Uterus (tissue), 4 donors: ENCODE data around the gene PLA1A. TPM values are rescaled to one million over a fixed set of nuclear protein-coding genes. Genes with fewer than 3 reads are reported as not detected.
"Not testable (repeated sequence)": the region's sequence is repeated elsewhere in the genome, so short reads cannot be mapped to it uniquely, and the experiment has no call there.

Source experiments
- DNase-seq, 2 donors: peaks; one replicate each; pipeline ENCODE4 v3.0.0-alpha.2; 2019 to 2020
- H3K27ac ChIP-seq, 2 donors: fragments of 200-600 bp; sonication (generic); 1 replicate in 1 of 2; 2 replicates in 1 of 2; pipeline ENCODE4 v1.5.1; 2016 to 2018
- H3K27me3 ChIP-seq, 2 donors: fragments of 200-600 bp; sonication (generic); one replicate each; pipeline ENCODE4 v1.5.1; 2018 to 2019; ENCODE audit warnings: control low read depth in 1 of 2
- H3K36me3 ChIP-seq, 2 donors: fragments of 200-600 bp; sonication (generic); one replicate each; pipeline ENCODE4 v1.5.1; 2019; ENCODE audit warnings: control low read depth in 1 of 2
- H3K4me1 ChIP-seq, 2 donors: fragments of 200-600 bp; sonication (generic); one replicate each; pipeline ENCODE4 v1.5.1; 2018 to 2019; ENCODE audit warnings: control low read depth in 1 of 2
- H3K4me3 ChIP-seq, 2 donors: fragments of 200-600 bp; sonication (generic); 1 replicate in 1 of 2; 2 replicates in 1 of 2; pipeline ENCODE4 v1.5.1; 2018 to 2019; ENCODE audit warnings: mild to moderate bottlenecking in 1 of 2
- H3K9me3 ChIP-seq, 2 donors: fragments of 200-600 bp; sonication (generic); one replicate each; pipeline ENCODE4 v1.5.1; 2019; ENCODE audit warnings: control low read depth in 1 of 2
- CTCF ChIP-seq, 4 experiments: fragments of 200-600 bp in 2 of 4; fragments of 450-650 bp in 2 of 4; sonication (generic) in 2 of 4; IDR thresholded peaks; one replicate each; pipeline ENCODE4 v1.5.1; 2016 to 2019; ENCODE audit warnings: antibody characterized with exemption in 4 of 4, mild to moderate bottlenecking in 2 of 4, moderate library complexity in 1 of 4
- POLR2A ChIP-seq, 2 donors: fragments of 450-650 bp; IDR thresholded peaks; one replicate each; pipeline ENCODE4 v1.6.1; 2016; ENCODE audit warnings: antibody characterized with exemption in 2 of 2, mild to moderate bottlenecking in 1 of 2, moderate library complexity in 1 of 2
- intact Hi-C: fragments of 100-400 bp; cut with DNase I; formaldehyde crosslinking; loops from one replicate; pipeline ENCODE4 v1.15.1; 2023; ENCODE audit warnings: low total_unique reads
- total RNA-seq, 4 donors: library from RNA; depleted of rRNA in 3 of 4; stranded (reverse); fragments of >200 nt in 3 of 4; gene quantifications; one replicate each; pipeline versions ENCODE4 v1.1.0 to v1.2.4, GENCODE V29; 2014 to 2023
- donor health status: DM: yes; HTN: yes; CAD: no.

PLA1A gene
- total RNA-seq, 4 donors from 2014 or later = 11.9 to 37.1 (median 16.5) TPM; not detected in 1

- intact Hi-C loops = no loop called here
- H3K4me3 ChIP-seq = peak overlapping the region; percentile 68 to 77
- no peaks in the 10 kb centered on the region for H3K36me3 ChIP-seq
- peak overlapping the region; percentile 92 to 94 for H3K27ac ChIP-seq
- no peak for DNase-seq
- H3K4me1 ChIP-seq = peaks cover 0 to 8% of the 10 kb centered on the region in 2 donors
- no peak for TF ChIP-seq POLR2A (IDR thresholded peaks at IDR 0.05)
- H3K27me3 ChIP-seq = no peaks in the 10 kb centered on the region
- no peaks in the 10 kb centered on the region for H3K9me3 ChIP-seq
Observed at GRCh38 chr3:119676020-119676419, 78.3 kb downstream of the PLA1A start.

GRCh38 chr3:119676771-119677640 lies 79.3 kb downstream of the PLA1A start, which contains the start of gene COX17:
TSS of gene COX17 (minus strand) at chr3:119677406. CDS start at chr3:119677310, 96 bp downstream.
- no peaks in the 10 kb centered on the region for H3K36me3 ChIP-seq
- intact Hi-C loops = no loop called here
- H3K27ac ChIP-seq = peak within 1 kb of the TSS; percentile 92 to 94
- DNase-seq = peak; percentile 93 to 95
- no peaks in the 10 kb centered on the region for H3K27me3 ChIP-seq
- TF ChIP-seq CTCF (IDR thresholded peaks at IDR 0.05) (peak in 1 of 4 experiments; percentile 17), POLR2A (IDR thresholded peaks at IDR 0.05) (peak in 1 of 2 donors; percentile 66)
- H3K4me3 ChIP-seq = peak within 1 kb of the TSS; percentile 68 to 77
- no peaks in the 10 kb centered on the region for H3K9me3 ChIP-seq
- H3K4me1 ChIP-seq = peaks cover 0 to 8% of the 10 kb centered on the region in 2 donors

GRCh38 chr3:119677641-119677934 lies 79.9 kb downstream of the PLA1A start:
- H3K4me1 ChIP-seq = peaks cover 0 to 8% of the 10 kb centered on the region in 2 donors
- H3K9me3 ChIP-seq = no peaks in the 10 kb centered on the region
- H3K36me3 ChIP-seq = no peaks in the 10 kb centered on the region
- H3K4me3 ChIP-seq = peak overlapping the region; percentile 68 to 77
- no peaks in the 10 kb centered on the region for H3K27me3 ChIP-seq
- no peak for DNase-seq
- H3K27ac ChIP-seq = peak overlapping the region; percentile 92 to 94
- no peak for TF ChIP-seq CTCF (IDR thresholded peaks at IDR 0.05)
- no peak for TF ChIP-seq POLR2A (IDR thresholded peaks at IDR 0.05)
- intact Hi-C loops = no loop called here

GRCh38 chr3:119678209-119678608 lies 80.5 kb downstream of the PLA1A start:
- H3K27ac ChIP-seq, H3K9me3 ChIP-seq, H3K4me3 ChIP-seq, H3K27me3 ChIP-seq, DNase-seq, H3K4me1 ChIP-seq, intact Hi-C loops, H3K36me3 ChIP-seq: not testable (repeated sequence)

Other genes starting within 250 kb of the PLA1A start
- gene TMEM39A, start 134.3 kb upstream of the PLA1A start, total RNA-seq = 100 to 1,000 TPM in 1 of 4 donors, 10 to 100 TPM in 3; 23.2 to 136 (median 67.1) TPM
- gene POGLUT1, start 128.9 kb upstream of the PLA1A start, total RNA-seq = 10 to 100 TPM in 2 of 4 donors, 1 to 10 TPM in 2; 4.4 to 31.9 (median 15.6) TPM
- 10 to 100 TPM; 15.1 to 83.4 (median 31.4) TPM for gene TIMMDC1, start 99.3 kb upstream of the PLA1A start, total RNA-seq
- gene CD80, start 38.3 kb upstream of the PLA1A start, total RNA-seq = 1 to 10 TPM in 2 of 4 donors, under 1 TPM in 1, not detected in 1; 0.14 to 2.9 (median 1.1) TPM
- 10 to 100 TPM in 2 of 4 donors, 1 to 10 TPM in 2; 2.6 to 14.7 (median 7.1) TPM for gene ADPRH, start 18.4 kb upstream of the PLA1A start, total RNA-seq
- 10 to 100 TPM in 1 of 4 donors, 1 to 10 TPM in 3; 4.9 to 35.3 (median 7.9) TPM for gene POPDC2, start 62.7 kb downstream of the PLA1A start, total RNA-seq
- 10 to 100 TPM in 2 of 4 donors, 1 to 10 TPM in 2; 3.1 to 56.5 (median 23.1) TPM for gene COX17, start 79.5 kb downstream of the PLA1A start, total RNA-seq
- gene CFAP91, start 105.1 kb downstream of the PLA1A start, total RNA-seq = 10 to 100 TPM in 3 of 4 donors, 1 to 10 TPM in 1; 9.1 to 58.4 (median 28.5) TPM
- gene NR1I2, start 184.2 kb downstream of the PLA1A start, total RNA-seq = under 1 TPM in 2 of 4 donors, not detected in 2; 0.21 to 0.62 TPM